Kidney (tissue), 14 donors: ENCODE measurements around the gene KRT84. TPM values are rescaled to one million over a fixed set of nuclear protein-coding genes. Genes with fewer than 3 reads are reported as not detected.

ENCODE experiments used
- DNase-seq, 5 donors: peaks; one replicate each; pipeline ENCODE4 v3.0.0-alpha.2; 2013 to 2020
- FAIRE-seq: peaks from 2 replicates; lab custom pipeline; 2012; peaks lifted over from hg19 to GRCh38; lab: Jason Lieb, UNC
- H3K27ac ChIP-seq, 2 donors: one replicate each; pipeline ENCODE4 v1.7.0; 2013; ENCODE audit warnings: low read depth in 2 of 2, low read length in 2 of 2, inconsistent platforms in 1 of 2
- H3K27me3 ChIP-seq: one replicate; pipeline ENCODE4 v1.7.1; 2013; ENCODE audit warnings: low read length, inconsistent platforms; ENCODE audit not compliant: control insufficient read depth, insufficient read depth
- H3K36me3 ChIP-seq, 3 donors: one replicate each; pipeline versions ENCODE4 v1.7.0 to v1.7.1; 2013; ENCODE audit warnings: low read length in 3 of 3, control low read depth in 1 of 3, inconsistent platforms in 1 of 3; ENCODE audit not compliant: insufficient read depth in 3 of 3, control insufficient read depth in 2 of 3
- H3K4me1 ChIP-seq, 3 donors: one replicate each; pipeline versions ENCODE4 v1.7.0 to v1.7.1; 2013; ENCODE audit warnings: low read length in 3 of 3, inconsistent platforms in 1 of 3, low read depth in 1 of 3; ENCODE audit not compliant: control insufficient read depth in 2 of 3, insufficient read depth in 2 of 3
- H3K4me3 ChIP-seq, 3 donors: one replicate each; pipeline versions ENCODE4 v1.7.0 to v1.8.1; 2013; ENCODE audit warnings: low read length in 3 of 3, control low read depth in 1 of 3, inconsistent platforms in 1 of 3
- H3K9ac ChIP-seq, 3 donors: one replicate each; pipeline versions ENCODE4 v1.7.0 to v1.7.1; 2013; ENCODE audit warnings: low read length in 3 of 3, control low read depth in 1 of 3, inconsistent platforms in 1 of 3
- H3K9me3 ChIP-seq, 3 donors: one replicate each; pipeline versions ENCODE4 v1.7.0 to v1.7.1; 2013; ENCODE audit warnings: low read length in 3 of 3, control low read depth in 1 of 3, inconsistent platforms in 1 of 3; ENCODE audit not compliant: control insufficient read depth in 2 of 3, insufficient read depth in 1 of 3
- intact Hi-C: fragments of 100-400 bp; cut with DNase I; formaldehyde crosslinking; loops from one replicate; pipeline ENCODE4 v1.11.1; 2022
- polyA plus RNA-seq: library from polyadenylated mRNA; stranded (reverse); fragments of 350-450 nt; fragmentation: Illumina TruSeq; extraction: RNeasy Lipid Tissue Mini Kit (QIAGEN cat#74804); gene quantifications from one replicate; pipeline ENCODE4 v1.2.3, GENCODE V29; 2014; ENCODE audit warnings: low read depth, low replicate concordance; ENCODE audit not compliant: insufficient read depth
- total RNA-seq: library from RNA; stranded (reverse); fragmentation: NEBNext Ultra II Directional; extraction: Animal tissue kit (Norgen Biotek cat#: 25700); gene quantifications from one replicate; pipeline ENCODE4 v1.2.1, GENCODE V29; 2021
- TF ChIP-seq, protein P1 (sequence below): IDR thresholded peaks from 3 replicates; pipeline ENCODE4 v1.5.1; 2012; ENCODE audit warnings: mild to moderate bottlenecking, moderate library complexity, borderline replicate concordance; ENCODE audit not compliant: insufficient read depth; ENCODE audit errors: extremely low read depth
- donor health status: control.
- donor health status: control.
- donor health status: control.
- donor health status: control.
- donor health status: control.
- donor health status: DM: yes; HTN: yes; CAD: no.
- donor health status: Normal renal cell carcinoma (clear cell type).

The KRT84 gene
- total and polyA plus RNA-seq, 2 donors from 2014 or later = not detected

DNA sequence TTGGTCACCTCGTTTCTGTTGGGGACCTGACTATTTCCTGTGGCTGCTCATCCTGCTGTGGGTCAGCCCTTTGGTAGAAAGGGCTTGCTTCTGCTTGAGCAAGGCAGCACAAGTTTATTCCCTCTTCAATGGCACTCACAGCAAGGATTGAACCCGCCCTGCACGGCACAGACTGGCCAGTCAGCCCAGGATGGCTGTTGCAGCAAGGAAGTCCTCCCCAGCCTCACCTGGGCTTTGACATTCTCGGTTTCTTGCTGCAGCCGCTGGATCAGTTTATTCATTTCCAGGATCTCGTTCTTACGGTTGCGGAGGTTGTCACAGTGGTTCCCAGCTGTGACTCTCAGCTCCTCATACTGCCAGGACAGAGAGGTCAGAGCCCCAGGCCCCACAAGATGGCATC lies 11.2 kb upstream of the KRT84 start:
- intact Hi-C loops = no loop called here

DNA sequence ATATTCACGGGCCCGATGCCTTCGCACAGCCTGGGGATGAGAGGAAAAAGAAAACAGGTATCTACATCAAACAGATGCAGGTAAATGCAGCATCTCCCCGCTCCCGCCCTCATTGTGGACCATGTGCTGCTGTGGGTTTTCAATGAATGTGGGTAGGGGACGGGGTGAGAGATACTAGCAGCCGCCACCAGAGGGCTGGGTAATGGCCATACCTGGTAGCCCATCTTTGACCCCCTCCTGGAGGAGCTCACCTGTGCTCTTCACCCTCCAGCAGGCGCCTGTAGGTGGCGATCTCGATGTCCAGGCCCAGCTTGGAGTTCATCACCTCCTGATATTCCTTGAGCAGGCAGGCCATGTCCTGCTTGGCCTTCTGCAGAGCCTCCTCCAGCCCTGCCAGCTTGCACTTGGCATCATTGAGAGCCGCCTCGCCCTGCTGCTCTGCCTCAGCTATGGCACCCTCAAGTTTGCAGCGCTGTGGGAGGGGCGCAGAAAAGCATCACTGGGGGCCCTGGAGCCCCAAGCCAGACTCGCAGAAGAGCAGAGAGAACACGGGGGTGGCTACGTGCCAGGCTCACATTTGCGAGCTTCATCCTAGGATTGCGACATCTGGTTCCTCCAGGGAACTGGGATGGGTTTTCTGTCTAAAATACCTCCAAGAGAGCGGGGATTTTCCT lies 10.4 kb upstream of the KRT84 start:
- no peaks in the 10 kb centered on the region for H3K9me3 ChIP-seq
- TF ChIP-seq, protein P1, sequence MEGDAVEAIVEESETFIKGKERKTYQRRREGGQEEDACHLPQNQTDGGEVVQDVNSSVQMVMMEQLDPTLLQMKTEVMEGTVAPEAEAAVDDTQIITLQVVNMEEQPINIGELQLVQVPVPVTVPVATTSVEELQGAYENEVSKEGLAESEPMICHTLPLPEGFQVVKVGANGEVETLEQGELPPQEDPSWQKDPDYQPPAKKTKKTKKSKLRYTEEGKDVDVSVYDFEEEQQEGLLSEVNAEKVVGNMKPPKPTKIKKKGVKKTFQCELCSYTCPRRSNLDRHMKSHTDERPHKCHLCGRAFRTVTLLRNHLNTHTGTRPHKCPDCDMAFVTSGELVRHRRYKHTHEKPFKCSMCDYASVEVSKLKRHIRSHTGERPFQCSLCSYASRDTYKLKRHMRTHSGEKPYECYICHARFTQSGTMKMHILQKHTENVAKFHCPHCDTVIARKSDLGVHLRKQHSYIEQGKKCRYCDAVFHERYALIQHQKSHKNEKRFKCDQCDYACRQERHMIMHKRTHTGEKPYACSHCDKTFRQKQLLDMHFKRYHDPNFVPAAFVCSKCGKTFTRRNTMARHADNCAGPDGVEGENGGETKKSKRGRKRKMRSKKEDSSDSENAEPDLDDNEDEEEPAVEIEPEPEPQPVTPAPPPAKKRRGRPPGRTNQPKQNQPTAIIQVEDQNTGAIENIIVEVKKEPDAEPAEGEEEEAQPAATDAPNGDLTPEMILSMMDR = peak; percentile 10
- H3K9ac ChIP-seq = no peak overlapping the region
- no peaks in the 10 kb centered on the region for H3K27me3 ChIP-seq
- FAIRE-seq = no peak
- no peak overlapping the region for H3K27ac ChIP-seq
- no peak overlapping the region for H3K4me3 ChIP-seq
- no peaks in the 10 kb centered on the region for H3K36me3 ChIP-seq
- no peaks in the 10 kb centered on the region for H3K4me1 ChIP-seq
- peak in 2 of 5 donors; percentile 29 to 40 for DNase-seq
- intact Hi-C loops = no loop called here

More for the DNA sequence above, 11.2 kb upstream of the KRT84 start:
- Histone ChIP-seq H3K27ac (no peak overlapping the region), H3K9ac (no peak overlapping the region), H3K4me1 (no peaks in the 10 kb centered on the region), H3K36me3 (no peaks in the 10 kb centered on the region), H3K9me3 (no peaks in the 10 kb centered on the region), H3K4me3 (no peak overlapping the region), H3K27me3 (no peaks in the 10 kb centered on the region)
- DNase-seq = peak in 1 of 5 donors; percentile 26
- TF ChIP-seq, protein P1 = no peak
- FAIRE-seq = no peak

DNA sequence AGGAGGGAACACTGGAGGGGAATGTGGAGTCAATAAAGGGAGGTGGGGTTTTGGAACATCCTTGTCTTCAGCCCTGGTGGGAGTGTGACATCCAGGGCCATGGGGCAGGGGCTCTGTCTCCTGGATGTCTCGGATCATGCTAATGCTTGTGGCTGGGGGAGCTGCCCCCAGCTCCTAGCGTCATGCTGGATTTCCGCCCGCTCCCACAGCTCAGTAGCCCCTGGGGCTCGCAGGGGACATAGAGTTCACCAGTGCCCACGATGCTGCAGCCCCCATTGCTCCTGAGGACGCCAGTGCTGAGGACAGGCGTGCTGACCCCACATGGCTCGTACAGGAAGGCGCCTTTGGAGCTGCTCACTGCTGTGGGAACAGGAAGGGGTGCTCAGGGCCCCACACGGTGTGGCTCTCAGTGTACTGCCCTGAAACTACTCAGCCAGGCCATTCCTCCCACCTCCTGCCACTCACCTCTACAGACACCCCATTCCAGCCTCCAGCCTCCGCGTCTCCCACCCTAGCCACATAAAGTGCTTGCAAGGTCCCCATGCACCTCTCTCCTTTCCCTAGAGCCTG lies 9.5 kb upstream of the KRT84 start:
- no peaks in the 10 kb centered on the region for H3K9me3 ChIP-seq
- no peak overlapping the region for H3K4me3 ChIP-seq
- TF ChIP-seq, protein P1 = no peak
- DNase-seq (peak in 1 of 5 donors; percentile 59), FAIRE-seq (no peak)
- H3K36me3 ChIP-seq = no peaks in the 10 kb centered on the region
- no peaks in the 10 kb centered on the region for H3K4me1 ChIP-seq
- H3K27ac ChIP-seq = no peak overlapping the region
- intact Hi-C loops = no loop called here
- no peaks in the 10 kb centered on the region for H3K27me3 ChIP-seq
- no peak overlapping the region for H3K9ac ChIP-seq
